Left colon (tissue), 2 donors: ENCODE results near the gene FRMD5. TPM values are rescaled to one million over a fixed set of nuclear protein-coding genes. Genes with fewer than 3 reads are reported as not detected.
"Not testable (repeated sequence)": the region's sequence is repeated elsewhere in the genome, so short reads cannot be mapped to it uniquely, and the experiment has no call there.

Experiments
- ATAC-seq: fragments of 200-7000 bp; cut with Tn5 transposase; one replicate; pipeline ENCODE4 v1.9.1; 2020; ENCODE audit warnings: mild to moderate bottlenecking, moderate library complexity
- DNase-seq, 2 donors: peaks; one replicate each; pipeline ENCODE4 v3.0.0-alpha.2; 2020
- intact Hi-C, 2 donors: fragments of 100-400 bp; cut with DNase I in 1 of 2; cut with micrococcal nuclease in 1 of 2; formaldehyde crosslinking; loops; one replicate each; pipeline versions ENCODE4 v1.11.2 to v1.14.0; 2022; cut with DNase I, micrococcal nuclease
- total RNA-seq, 2 donors: library from RNA; stranded (reverse); fragmentation: NEBNext Ultra II Directional; extraction: Animal tissue kit (Norgen Biotek cat#: 25700); gene quantifications; one replicate each; pipeline ENCODE4 v1.2.1, GENCODE V29; 2021
- donor health status: DM: no; HTN: no; CAD: no.
- donor health status: DM: yes; HTN: yes; CAD: no.

The FRMD5 gene
- total RNA-seq, 2 donors from 2014 or later = 1.6 to 2.0 TPM

DNA sequence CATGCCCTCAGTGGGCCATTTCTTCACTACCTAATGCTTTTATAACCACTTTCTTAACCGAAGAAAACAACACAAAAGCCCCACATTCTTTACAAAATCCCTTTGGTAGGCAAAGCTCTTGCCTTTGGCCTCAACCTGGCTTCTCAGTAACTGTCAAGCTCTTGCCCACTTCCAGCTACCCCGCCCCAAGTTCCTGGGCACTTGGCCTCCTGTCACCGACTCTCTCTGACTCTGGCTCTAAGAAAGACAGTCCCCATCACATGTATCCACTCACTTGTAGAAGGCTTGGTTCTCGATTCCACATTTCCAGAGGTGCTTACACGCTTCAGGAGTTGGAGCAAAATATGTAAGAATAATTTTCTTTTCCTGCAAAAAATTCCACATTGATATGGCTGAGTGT, 307.2 kb downstream of the FRMD5 start:
- intact Hi-C loops = no loop called here
- no peak for ATAC-seq
- no peak for DNase-seq

DNA sequence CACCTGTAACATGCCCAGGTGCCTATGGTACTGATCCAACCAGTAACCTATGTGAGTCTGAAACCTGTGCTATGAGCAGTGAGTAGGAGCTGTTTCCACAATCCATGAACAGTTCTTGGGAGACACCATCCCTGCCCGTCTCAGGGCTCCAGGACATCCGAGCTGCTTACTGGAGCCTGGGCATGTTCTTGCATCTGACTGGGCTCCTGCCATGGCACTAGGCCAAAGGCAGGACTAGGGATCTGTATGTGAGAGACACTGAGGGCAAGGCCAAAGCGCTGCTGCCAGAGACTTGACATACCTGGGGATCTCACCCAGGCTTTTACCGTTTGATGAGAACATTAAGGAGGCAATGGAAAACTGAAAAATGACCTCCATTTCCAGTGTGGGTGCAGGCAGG, 308.5 kb downstream of the FRMD5 start:
- no peak for DNase-seq
- ATAC-seq = no peak
- intact Hi-C loops = no loop called here

DNA sequence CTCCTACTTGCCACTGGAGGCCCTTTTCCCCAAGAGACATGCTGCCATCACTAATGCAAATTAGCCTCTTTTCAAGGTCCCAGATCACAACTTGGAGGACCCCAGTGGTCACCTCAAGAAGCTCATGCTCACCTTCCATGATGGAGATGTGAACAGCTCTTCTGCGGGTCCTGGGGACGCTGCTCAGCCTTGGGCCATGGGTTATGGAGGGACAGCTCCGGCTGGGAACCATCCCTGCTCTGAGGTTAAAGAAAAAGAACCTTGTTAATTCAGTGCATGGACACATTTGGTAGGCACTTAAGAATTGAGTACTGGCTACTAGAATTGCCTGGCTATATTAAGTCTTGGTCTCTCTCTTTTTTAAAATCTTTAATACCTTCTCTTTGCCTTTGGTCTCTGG, 311.5 kb downstream of the FRMD5 start:
- intact Hi-C loops = no loop called here
- ATAC-seq (no peak), DNase-seq (no peak)

DNA sequence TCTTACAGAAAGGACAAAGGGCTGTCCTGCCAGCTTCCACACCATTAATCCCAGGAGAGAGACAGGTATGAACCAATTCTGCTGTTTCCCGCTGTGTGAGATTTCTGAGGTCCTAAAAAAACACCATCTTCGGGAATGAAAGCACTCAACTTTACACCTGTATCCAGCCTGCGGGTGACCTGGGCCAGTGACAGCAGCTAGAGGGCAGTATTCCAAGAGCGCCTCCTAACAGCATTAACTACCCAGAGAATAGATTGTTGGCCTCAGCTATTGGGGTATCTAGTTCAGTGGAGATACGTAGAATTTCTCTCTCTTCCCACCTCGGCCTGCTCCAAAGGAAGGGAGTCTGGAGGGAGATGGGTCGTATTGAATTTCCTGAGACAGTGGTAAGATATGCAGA, 313.1 kb downstream of the FRMD5 start:
- ATAC-seq (peak; percentile 43), DNase-seq (peak in 1 of 2 donors; percentile 8)

DNA sequence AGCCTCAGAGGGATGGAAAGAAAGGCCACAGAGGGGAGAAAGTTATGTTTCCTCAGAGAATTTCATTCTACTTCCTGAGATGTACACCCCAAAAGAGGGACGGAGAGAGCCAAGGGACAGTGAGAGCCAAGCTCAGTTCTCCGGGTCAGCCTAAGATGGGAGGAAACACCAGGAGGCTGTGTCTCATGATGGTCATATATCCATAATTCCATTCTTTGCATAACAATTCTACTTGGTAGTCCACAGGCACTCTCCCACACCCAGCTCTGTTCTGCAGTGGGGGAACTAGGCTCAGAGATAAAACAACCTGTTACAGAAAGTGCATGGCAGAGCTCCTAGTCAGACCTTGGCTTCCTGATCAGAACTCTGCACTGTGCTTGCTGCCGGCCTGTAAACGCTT, 313.8 kb downstream of the FRMD5 start:
- intact Hi-C loops = no loop called here
- DNase-seq (no peak), ATAC-seq (no peak)

More for the DNA sequence above, 313.1 kb downstream of the FRMD5 start:
- intact Hi-C loops = no loop called here

DNA sequence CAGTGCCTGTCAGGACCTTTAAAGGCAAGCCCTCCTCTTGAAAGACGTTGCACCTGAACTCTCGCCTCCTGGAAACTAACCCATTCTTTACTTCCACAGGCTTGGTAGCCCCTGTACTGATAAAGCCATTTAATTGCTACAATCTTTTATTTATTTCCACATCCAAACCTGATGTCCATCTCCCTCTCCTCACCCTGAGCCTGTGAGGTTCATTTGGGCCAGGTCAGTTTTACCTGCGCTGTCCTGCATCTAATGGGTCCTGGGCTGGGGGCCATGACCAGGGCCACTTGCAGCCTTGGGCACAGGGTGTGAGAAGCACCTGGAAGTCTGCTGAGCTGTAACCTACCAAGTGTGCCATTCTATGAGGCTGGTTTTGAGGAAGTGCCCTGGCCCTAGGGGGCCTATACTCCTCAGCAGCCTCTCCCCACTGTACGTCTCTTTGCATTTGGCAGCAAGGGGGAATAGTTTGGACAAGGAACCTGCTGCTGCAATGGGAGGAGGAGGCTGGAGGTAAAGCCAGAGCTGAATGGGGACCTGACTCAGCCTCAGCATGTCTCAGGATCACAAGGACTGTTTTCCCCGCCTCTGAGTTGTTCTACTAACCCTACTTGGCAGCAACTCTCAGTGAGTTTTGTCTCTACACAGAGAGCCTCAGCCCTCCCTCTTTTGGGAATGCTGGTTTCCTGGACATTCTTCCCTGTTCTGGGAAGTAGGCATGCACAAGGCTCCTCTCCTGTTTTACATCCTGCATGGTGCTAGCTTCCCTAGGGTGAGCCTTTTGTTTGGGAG, 314.5 kb downstream of the FRMD5 start:
- ATAC-seq = no peak
- no peak for DNase-seq
- intact Hi-C loops = no loop called here

DNA sequence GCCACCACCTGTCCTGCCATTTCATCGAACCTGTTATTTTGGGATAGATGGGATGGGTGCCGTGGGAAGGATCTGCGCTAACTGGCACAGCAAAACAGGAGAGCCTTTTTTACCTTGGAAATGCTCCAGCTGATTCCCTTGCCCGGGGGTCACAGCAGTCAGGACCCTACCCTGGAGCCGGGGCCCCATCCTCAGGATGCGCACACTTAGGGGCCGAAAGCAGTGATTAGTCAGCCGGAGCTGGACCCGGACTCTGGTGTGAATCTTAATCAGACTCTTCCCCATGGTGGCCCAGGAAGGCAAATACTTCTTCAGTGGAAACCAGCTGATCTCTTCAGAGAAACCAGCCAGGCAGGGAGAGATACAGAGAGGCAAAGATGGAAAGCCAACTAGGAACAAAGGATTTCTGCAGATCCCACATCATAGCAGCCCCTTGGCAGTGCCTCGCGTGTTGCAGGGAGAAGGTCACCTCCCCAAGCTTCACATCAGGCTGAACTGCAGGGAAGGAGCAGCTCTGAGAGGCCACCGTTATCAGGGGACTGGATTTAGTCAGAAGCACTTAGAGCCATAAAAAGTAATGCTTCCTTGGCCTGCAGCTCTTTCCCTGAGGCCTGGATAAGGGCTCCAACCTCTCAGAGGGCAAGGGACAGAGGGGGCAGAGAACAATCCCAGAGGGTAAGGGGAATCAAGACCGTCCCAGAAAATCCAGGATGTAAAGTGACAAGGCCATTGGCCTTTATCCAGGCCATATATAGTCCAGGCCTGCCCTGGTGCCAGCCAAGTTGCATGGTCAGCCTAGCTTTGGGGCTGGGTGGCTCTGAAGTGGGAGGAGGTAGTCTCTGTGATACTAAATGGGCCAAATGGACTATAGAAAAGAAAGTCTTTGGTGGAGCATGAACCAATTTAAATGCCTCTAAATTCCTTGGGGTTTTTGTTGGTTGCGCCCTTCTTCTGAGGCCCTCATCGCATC, 315.4 kb downstream of the FRMD5 start:
- no peak for ATAC-seq
- no peak for DNase-seq
- intact Hi-C loops = no loop called here

DNA sequence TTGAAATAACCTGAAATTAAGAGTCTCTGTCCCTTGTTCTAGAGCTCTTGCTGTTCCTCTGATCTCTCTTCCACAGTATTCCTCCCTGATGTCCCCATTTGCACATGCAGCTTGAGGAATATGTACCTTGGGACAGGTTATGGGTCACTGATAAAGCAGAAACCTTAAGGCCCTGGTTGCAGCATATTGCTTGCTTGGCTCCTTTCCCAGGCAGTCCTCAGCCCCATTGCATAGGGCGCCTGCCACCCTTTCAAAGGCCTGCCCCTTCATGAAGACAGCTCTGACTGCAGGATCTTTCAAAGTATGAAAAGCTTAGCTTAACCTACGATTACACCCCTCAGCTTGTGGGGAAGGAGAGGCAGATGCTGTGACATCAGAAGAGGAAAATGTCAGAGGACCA, 316.6 kb downstream of the FRMD5 start:
- no peak for ATAC-seq
- no peak for DNase-seq
- intact Hi-C loops = no loop called here

DNA sequence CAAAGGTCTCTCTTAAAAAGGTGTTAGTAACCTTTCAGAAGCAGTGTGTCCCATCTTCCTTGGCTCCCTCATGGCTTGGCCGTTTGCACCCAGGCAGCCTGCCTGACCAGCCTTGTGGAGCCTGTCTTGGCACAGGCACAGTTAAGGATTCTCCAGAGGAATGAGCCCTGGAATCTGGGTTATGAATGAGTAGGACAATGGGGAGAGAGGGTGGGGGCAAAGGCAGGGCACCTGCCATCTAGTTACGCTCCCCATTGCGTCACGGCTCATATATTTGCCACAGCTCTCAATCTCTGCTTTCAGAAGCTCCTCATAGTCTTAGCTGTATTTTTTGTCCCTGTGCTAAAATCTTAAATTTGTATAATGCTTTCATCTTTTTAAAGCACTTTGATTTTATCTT, 317.7 kb downstream of the FRMD5 start:
- ATAC-seq = no peak
- intact Hi-C loops = no loop called here
- DNase-seq = no peak

DNA sequence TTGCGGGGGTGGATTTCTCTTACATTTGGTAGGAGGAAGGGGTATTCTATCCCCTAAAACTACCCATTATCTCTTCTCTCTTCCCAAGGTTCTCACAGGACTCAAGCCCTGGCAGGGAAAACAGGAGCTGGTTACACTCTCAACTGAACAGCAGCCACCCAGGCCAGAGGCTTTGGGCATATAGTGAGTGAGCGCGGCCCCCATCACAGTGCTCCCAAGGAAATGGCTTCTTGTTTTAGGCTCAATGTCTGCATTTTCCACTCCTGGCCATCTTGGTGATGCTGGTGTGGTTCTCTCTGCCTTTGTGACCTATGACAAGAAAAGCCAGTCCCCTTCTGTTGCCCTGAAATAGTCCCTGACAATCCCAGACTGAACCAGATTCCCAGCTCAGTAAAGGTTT, 318.2 kb downstream of the FRMD5 start:
- DNase-seq (no peak), ATAC-seq (no peak)
- intact Hi-C loops = no loop called here

DNA sequence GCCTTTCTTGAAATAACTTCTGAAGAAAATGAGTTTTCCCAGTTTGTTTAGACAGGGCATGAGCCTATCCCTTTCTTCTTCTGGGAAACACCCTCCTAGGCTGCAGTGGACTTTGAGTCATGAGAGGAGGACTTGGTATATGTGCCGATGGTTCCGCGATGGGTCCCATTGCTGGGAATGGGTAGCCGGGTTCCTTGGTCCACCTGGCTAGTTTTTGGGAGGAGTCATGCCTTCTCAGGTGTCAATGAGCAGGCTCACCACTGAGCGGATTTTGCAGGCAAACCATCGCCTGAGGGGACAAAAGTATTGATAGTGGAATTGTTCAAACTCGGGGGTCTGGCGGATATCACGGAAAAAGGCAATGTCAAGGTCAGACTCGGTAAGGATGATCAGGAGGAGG, 321.4 kb downstream of the FRMD5 start:
- ATAC-seq (no peak), DNase-seq (no peak)
- intact Hi-C loops = no loop called here

DNA sequence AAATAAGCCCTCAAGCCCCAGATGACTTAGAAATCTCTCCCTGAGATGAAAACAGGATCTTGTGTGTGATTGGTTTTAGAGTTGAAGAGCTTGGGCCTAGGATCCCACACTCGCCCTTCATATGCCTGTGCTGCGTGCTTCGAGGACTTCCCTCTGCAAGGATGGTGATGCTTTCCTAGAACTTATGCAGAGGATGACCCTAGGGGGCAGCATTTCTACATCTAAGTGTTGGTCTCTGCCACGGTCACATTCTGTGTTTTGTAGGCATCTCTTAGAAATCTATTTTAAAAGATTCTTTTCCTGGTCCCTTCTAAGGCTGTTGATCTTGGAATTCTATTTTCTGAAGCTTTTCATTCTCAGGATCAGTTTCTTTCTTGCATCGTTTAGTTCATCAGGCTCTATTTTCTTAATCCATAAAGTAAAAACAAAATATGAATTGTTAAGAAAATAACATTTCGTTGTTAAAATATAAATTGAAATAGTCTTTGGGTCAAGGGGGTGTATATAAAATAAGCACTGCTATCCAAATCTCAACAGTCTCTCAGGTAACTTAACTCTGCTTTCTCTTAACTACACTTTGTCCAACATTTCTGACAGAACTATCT, 322.6 kb downstream of the FRMD5 start:
- intact Hi-C loops = no loop called here
- ATAC-seq (peak; percentile 67), DNase-seq (peak in 1 of 2 donors; percentile 39)

DNA sequence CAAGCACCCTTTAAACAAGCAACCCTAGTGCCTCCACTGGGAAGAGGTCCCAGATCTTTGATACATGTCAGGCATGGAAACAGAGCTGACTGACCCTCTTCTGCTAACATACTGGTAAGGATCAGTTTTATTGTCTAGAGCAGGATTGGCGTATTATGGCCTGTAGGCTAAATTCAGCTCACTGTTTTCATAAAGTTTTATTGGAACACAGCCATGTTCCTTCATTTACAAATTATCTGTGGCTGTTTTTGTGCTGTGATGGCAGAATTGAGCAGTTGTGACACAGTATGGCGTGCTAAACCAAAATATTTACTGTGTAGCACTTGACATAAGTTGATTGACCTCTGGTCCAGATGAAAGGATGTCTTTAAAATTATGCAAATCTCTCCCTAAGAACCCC, 323.2 kb downstream of the FRMD5 start:
- DNase-seq (no peak), ATAC-seq (no peak)
- intact Hi-C loops = no loop called here

DNA sequence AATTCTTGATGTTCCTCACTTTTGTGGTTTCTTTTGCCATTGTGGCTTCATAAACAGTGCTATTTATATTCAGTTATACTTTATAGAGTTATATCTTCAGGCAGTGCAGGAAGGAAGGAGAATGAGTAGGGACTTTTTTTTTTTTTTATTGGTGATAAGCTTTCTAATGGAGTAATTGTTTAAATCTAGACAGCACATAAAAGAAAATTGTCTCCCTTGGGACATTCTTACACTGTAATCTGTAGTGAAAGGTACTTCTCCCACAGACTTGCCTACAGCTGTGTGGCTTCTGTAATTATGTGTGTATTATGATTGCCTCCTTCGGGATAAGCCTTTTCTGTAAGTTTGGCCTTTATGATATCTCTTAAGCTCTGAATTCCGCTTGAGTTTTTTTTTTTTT, 326.7 kb downstream of the FRMD5 start:
- intact Hi-C loops = no loop called here
- ATAC-seq (no peak), DNase-seq (no peak)

DNA sequence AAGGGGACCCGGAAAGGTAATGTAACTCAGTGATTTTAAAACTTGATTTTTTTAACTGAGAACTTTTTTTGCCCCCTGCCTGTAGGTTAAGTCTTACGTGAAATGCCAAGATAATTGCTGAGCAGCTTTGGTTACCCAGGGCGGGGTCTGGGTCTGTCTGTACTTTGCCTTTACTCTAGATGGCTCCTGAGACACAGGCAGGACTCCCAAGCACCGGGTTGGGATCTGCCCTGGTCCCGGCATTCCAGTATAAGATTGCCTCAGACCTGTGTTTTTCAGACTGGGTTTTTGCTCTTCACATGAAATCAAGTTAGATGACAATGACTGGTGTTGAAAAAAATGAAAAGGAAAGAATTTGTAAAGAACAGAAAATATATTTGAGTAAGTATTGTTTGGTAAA, 328.0 kb downstream of the FRMD5 start:
- ATAC-seq (peak; percentile 99), DNase-seq (peak in 1 of 2 donors; percentile 32)
- intact Hi-C loops = no loop called here

DNA sequence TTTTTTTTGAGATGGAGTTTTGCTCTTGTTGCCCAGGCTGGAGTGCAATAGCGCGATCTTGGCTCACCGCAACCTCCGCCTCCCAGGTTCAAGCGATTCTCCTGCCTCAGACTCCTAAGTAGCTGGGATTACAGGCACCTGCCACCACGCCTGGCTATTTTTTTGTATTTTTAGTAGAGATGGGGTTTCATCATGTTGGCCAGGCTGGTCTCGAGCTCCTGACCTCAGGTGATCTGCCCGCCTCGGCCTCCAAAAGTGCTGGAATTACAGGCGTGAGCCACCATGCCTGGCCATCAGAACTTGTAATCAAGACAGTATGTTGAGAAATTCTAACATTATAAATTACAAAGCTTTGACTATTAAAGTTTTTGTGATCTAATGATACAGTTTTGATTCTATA, 328.4 kb downstream of the FRMD5 start:
- ATAC-seq, DNase-seq, intact Hi-C loops: not testable (repeated sequence)

DNA sequence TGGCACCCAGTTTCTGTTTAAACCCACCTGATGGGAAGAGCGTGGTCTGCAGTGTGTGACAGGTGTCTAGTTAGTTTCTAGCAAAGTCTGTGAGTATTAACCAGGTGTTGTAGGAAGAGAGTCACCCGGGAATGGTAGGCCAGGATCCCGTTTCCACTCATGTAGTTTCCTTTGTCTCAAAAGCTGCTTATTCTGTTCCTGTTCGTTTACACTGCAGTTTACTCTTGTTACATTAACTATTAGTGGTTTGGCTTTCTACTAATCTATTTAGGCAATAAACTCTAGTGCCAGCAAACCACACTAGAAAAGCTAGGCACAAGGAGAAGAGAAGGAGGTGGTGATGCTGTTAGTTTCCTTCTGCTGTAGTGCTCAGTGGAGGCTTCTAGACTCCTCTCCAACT, 335.5 kb downstream of the FRMD5 start:
- no peak for ATAC-seq
- DNase-seq = no peak
- intact Hi-C loops = no loop called here

DNA sequence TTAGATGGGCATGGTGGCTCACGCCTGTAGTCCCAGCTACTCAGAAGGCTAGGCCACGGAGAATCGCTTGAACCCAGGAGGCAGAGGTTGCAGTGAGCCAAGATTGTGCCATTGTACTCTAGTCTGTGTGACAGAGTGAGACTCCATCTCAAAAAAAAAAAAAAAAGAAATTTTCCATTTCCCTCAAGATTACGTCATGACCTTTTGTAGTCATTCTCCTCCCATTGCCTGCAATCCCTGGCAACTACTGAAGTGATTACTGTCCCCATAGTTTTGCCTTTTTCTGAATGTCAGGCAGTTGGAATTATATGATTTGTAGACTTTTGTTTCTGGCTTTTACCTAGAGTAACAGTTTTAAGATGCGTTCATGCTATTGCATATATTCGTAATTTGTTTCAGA, 340.3 kb downstream of the FRMD5 start:
- DNase-seq (no peak), ATAC-seq (no peak)
- intact Hi-C loops = no loop called here

DNA sequence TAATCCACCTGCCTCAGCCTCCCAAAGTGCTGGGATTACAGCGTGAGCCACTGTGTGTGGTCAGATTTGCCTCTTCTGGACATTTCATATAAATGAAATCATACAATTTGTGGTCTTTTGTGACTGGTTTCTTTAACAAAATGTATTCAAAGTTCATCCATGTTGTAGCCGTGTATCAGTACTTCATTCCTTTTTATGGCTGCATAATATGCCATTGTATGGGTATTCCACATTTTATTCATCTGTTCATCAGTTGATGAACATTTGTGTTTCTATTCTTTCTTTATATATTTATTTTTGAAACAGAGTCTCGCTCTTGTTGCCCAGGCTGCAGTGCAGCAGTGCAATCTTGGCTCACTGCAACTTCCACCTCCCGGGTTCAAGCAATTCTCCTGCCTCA, 342.5 kb downstream of the FRMD5 start:
- no peak for ATAC-seq
- intact Hi-C loops = no loop called here
- no peak for DNase-seq

DNA sequence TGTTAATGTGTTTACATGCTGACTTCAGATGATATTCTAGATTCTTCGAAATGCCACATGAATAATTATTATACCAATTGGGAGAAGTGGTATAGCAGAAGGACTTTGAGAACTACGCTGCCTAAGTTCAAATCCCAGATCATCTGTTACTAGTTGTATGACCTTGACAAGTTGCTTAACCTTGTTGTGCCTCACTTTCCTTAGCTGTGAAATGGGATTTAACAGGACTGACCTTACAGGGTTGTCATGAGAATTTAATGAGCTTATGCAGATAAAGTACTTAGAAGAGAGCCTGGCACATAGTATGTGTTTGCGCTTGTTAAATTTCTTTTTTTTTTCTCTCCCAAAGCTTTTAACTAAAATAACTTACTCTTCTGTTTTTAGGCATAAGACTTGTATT, 343.8 kb downstream of the FRMD5 start:
- intact Hi-C loops = no loop called here
- no peak for DNase-seq
- no peak for ATAC-seq
